Neural progenitor cell (in vitro differentiated cells): ENCODE data around the gene SGTA. TPM values are rescaled to one million over a fixed set of nuclear protein-coding genes. Genes with fewer than 3 reads are reported as not detected.

Source experiments
- DNase-seq: peaks from one replicate; pipeline ENCODE4 v3.0.0-alpha.2; 2016; ENCODE audit warnings: low spot score
- H2AFZ ChIP-seq: fragments of 200-600 bp; sonication (generic); replicated peaks from 2 replicates; pipeline ENCODE4 v1.6.1; 2016; ENCODE audit warnings: antibody characterized with exemption
- H3F3A ChIP-seq: fragments of 200-600 bp; sonication (generic); 2 replicates; pipeline ENCODE4 v1.6.1; 2016; ENCODE audit warnings: antibody characterized with exemption, low read depth
- H3K27ac ChIP-seq: fragments of 200-600 bp; sonication (generic); 2 replicates; pipeline ENCODE4 v1.5.1; 2016; ENCODE audit warnings: mild to moderate bottlenecking
- H3K27me3 ChIP-seq: fragments of 200-600 bp; sonication (generic); 2 replicates; pipeline ENCODE4 v1.6.1; 2016; ENCODE audit warnings: mild to moderate bottlenecking, moderate library complexity
- H3K36me3 ChIP-seq: fragments of 200-600 bp; sonication (generic); 2 replicates; pipeline ENCODE4 v1.5.1; 2016
- H3K4me1 ChIP-seq: fragments of 200-600 bp; sonication (generic); 2 replicates; pipeline ENCODE4 v1.6.1; 2016; ENCODE audit warnings: mixed run types
- H3K4me2 ChIP-seq: fragments of 200-600 bp; sonication (generic); 2 replicates; pipeline ENCODE4 v1.6.1; 2016
- H3K4me3 ChIP-seq: fragments of 200-600 bp; sonication (generic); 2 replicates; pipeline ENCODE4 v1.5.1; 2016
- H3K79me2 ChIP-seq: fragments of 200-600 bp; sonication (generic); 2 replicates; pipeline ENCODE4 v1.6.1; 2016; ENCODE audit warnings: low read depth
- H3K9ac ChIP-seq: fragments of 200-600 bp; sonication (generic); 2 replicates; pipeline ENCODE4 v1.6.1; 2016
- H3K9me3 ChIP-seq: fragments of 200-600 bp; sonication (generic); 2 replicates; pipeline ENCODE4 v1.5.1; 2016; ENCODE audit warnings: low read depth
- H4K20me1 ChIP-seq: fragments of 200-600 bp; sonication (generic); 2 replicates; pipeline ENCODE4 v1.6.1; 2016; ENCODE audit warnings: low read depth
- H3K27ac Mint-ChIP-seq: 3 replicates; pipeline ENCODE4 v1.8.0; 2021; ENCODE audit warnings: mixed read lengths
- H3K27me3 Mint-ChIP-seq: 2 replicates; pipeline ENCODE4 v1.8.0; 2022; ENCODE audit warnings: low read depth, mild to moderate bottlenecking, inconsistent platforms, moderate library complexity, mixed read lengths; ENCODE audit not compliant: insufficient read depth
- H3K36me3 Mint-ChIP-seq: 3 replicates; pipeline ENCODE4 v1.8.0; 2021; ENCODE audit warnings: mixed read lengths
- H3K4me1 Mint-ChIP-seq: 3 replicates; pipeline ENCODE4 v1.8.0; 2021; ENCODE audit warnings: mixed read lengths
- H3K4me3 Mint-ChIP-seq: 3 replicates; pipeline ENCODE4 v1.8.0; 2021; ENCODE audit warnings: mild to moderate bottlenecking, moderate library complexity, mixed read lengths
- H3K9me3 Mint-ChIP-seq: 3 replicates; pipeline ENCODE4 v1.8.0; 2020; ENCODE audit warnings: mixed read lengths
- EZH2 ChIP-seq: fragments of 200-600 bp; sonication (generic); IDR thresholded peaks from 2 replicates; pipeline ENCODE4 v1.6.1; 2017; ENCODE audit warnings: antibody characterized with exemption, mild to moderate bottlenecking, moderate library complexity
- EZH2phosphoT487 ChIP-seq: fragments of 200-600 bp; sonication (generic); IDR thresholded peaks from 2 replicates; pipeline ENCODE4 v1.6.1; 2017; ENCODE audit warnings: antibody characterized with exemption
- total RNA-seq: library from RNA; depleted of rRNA; stranded (reverse); fragments of >200 nt; gene quantifications from 2 replicates; pipeline ENCODE4 v1.2.3, GENCODE V29; 2015; ENCODE audit warnings: low replicate concordance
- TF ChIP-seq, protein P1 (sequence below): fragments of 200-600 bp; sonication (generic); IDR thresholded peaks from 2 replicates; pipeline ENCODE4 v1.5.1; 2017; ENCODE audit warnings: antibody characterized with exemption, mild to moderate bottlenecking

Gene SGTA
- total RNA-seq, 1 donor from 2014 or later = 30.9 TPM

DNA sequence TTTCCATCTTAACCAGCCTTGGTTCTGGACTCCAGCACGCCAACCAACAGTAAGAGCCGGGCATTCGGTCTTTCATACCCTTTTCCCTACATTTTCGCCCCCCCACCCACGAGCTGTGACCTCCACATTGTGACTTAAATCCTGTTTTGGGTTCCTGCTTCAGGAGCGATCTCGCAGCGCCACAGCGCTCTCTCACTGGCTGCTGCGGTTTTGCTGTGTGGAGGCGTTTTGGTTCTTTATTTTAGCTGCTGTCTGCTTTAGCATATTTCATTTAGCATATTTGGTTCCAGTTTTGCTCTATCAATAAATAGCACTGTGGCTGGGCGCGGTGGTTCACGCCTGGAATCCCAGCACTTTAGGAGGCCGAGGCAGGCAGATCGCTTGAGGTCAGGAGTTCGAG is 23.7 kb downstream of the SGTA start:
- no peaks in the 10 kb centered on the region for H3K9me3 Mint-ChIP-seq
- H3K27me3 Mint-ChIP-seq = peaks cover 2% of the 10 kb centered on the region
- H3F3A ChIP-seq = no peaks in the 10 kb centered on the region
- H2AFZ ChIP-seq = no peak overlapping the region
- H3K36me3 ChIP-seq = no peaks in the 10 kb centered on the region
- H3K9ac ChIP-seq = no peak overlapping the region
- H3K9me3 ChIP-seq = no peaks in the 10 kb centered on the region
- no peaks in the 10 kb centered on the region for H3K4me1 Mint-ChIP-seq
- H3K4me3 ChIP-seq = no peak overlapping the region
- no peak overlapping the region for H3K27ac Mint-ChIP-seq
- H4K20me1 ChIP-seq = peaks cover 4% of the 10 kb centered on the region
- DNase-seq = no peak
- H3K27ac ChIP-seq = no peak overlapping the region
- TF ChIP-seq EZH2 (no peak), EZH2phosphoT487 (no peak)
- TF ChIP-seq, protein P1, sequence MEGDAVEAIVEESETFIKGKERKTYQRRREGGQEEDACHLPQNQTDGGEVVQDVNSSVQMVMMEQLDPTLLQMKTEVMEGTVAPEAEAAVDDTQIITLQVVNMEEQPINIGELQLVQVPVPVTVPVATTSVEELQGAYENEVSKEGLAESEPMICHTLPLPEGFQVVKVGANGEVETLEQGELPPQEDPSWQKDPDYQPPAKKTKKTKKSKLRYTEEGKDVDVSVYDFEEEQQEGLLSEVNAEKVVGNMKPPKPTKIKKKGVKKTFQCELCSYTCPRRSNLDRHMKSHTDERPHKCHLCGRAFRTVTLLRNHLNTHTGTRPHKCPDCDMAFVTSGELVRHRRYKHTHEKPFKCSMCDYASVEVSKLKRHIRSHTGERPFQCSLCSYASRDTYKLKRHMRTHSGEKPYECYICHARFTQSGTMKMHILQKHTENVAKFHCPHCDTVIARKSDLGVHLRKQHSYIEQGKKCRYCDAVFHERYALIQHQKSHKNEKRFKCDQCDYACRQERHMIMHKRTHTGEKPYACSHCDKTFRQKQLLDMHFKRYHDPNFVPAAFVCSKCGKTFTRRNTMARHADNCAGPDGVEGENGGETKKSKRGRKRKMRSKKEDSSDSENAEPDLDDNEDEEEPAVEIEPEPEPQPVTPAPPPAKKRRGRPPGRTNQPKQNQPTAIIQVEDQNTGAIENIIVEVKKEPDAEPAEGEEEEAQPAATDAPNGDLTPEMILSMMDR = no peak
- H3K27me3 ChIP-seq = no peaks in the 10 kb centered on the region
- no peak overlapping the region for H3K4me3 Mint-ChIP-seq
- H3K4me1 ChIP-seq = no peaks in the 10 kb centered on the region
- H3K36me3 Mint-ChIP-seq = peaks cover 15% of the 10 kb centered on the region
- H3K4me2 ChIP-seq = no peak overlapping the region
- no peaks in the 10 kb centered on the region for H3K79me2 ChIP-seq

DNA sequence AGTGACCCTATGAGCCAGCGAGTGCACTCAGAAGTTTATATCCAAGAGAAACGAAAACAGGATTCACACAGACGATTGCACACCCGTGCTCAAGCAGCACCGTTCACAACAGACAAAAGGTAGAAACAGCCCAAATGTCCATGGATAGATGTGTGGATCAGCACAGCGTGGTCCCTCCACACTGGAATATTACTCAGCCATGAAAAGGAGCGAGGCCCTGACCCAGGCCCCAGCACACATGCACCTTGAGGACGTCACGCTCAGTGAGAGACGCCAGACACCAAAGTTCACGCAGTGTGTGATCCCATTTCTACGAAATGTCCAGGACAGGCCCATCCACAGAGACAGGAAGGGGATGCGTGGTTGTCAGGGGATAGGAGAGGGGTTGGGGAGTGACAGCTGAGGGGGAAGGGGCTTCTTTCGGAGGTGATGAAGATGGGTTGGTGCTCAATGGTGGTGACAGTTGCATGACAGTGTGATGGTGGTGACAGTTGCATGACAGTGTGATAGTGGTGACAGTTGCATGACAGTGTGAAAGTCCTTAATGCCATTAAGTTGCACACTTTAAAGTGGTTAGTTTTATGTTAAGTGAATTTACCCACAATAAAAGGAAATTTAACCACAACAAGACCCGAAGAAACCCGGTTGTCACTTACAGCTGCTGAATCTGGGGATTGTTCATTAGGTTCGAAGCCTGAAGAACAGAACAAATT is 24.3 kb downstream of the SGTA start:
- Mint-ChIP-seq H3K27ac (no peak overlapping the region), H3K4me1 (no peaks in the 10 kb centered on the region), H3K27me3 (peaks cover 2% of the 10 kb centered on the region), H3K36me3 (peaks cover 17% of the 10 kb centered on the region), H3K4me3 (no peak overlapping the region), H3K9me3 (no peaks in the 10 kb centered on the region)
- DNase-seq = no peak
- H3F3A ChIP-seq = no peaks in the 10 kb centered on the region
- H3K4me2 ChIP-seq = no peak overlapping the region
- no peaks in the 10 kb centered on the region for H3K9me3 ChIP-seq
- H3K4me1 ChIP-seq = no peaks in the 10 kb centered on the region
- H3K4me3 ChIP-seq = no peak overlapping the region
- H4K20me1 ChIP-seq = peaks cover 4% of the 10 kb centered on the region
- no peak for TF ChIP-seq EZH2
- TF ChIP-seq EZH2phosphoT487 = no peak
- TF ChIP-seq, protein P1 = no peak
- H2AFZ ChIP-seq = no peak overlapping the region
- no peaks in the 10 kb centered on the region for H3K27me3 ChIP-seq
- no peak overlapping the region for H3K9ac ChIP-seq
- H3K36me3 ChIP-seq = no peaks in the 10 kb centered on the region
- H3K27ac ChIP-seq = no peak overlapping the region
- H3K79me2 ChIP-seq = no peaks in the 10 kb centered on the region

DNA sequence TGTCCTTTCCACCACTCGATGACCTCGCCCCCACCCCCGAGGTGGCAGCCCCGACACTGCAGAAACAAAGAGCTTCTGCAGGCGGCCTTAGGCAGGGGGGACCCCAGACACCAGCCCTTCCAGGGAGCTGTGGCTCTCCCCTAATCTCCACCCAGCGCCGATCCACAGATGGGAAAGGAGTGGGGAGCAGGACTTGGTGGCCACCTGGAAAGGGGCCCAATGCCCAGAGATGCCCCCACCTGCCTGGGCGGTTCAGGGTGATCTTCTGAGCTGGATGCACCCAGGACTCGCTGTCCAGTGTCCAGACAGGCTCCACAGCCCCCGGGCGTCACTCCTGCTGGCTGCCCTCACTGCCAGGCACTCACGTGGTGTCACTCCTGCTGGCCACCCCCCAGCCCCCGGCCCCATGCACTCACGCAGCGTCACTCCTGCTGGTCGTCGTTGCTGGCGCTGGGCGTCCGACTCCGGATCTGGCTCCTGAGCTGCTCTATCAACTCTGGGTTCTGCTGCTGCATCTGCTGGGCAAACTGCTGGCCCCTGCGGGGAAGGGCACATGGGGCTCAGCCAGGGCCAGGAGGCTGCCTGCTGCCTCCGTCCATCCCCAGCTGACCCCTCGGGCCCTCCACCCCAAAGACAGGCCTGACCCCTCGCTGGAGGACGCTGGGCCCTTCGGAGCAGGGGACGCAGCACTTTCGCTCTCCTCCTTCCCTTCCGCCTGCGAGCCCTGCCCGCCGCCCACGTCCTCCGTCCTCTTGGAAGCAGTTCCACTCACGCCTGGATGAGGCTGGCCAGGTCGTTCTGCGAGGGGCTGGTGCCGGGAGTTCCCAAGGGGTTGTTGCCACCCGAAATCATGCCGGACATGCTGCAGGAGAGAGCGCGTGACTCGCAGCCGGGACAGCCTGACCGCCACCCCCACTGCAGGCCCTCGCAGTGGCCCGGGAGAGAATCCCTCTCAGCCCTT is 25.9 kb downstream of the SGTA start:
- H3K4me1 ChIP-seq = no peaks in the 10 kb centered on the region
- H3K27ac Mint-ChIP-seq = no peak overlapping the region
- DNase-seq = no peak
- H3K4me3 ChIP-seq = no peak overlapping the region
- H3K4me1 Mint-ChIP-seq = no peaks in the 10 kb centered on the region
- no peaks in the 10 kb centered on the region for H3K9me3 Mint-ChIP-seq
- no peak overlapping the region for H3K27ac ChIP-seq
- no peaks in the 10 kb centered on the region for H3K36me3 ChIP-seq
- H3K9me3 ChIP-seq = no peaks in the 10 kb centered on the region
- TF ChIP-seq, protein P1 = no peak
- no peak for TF ChIP-seq EZH2
- no peak for TF ChIP-seq EZH2phosphoT487
- peaks cover 17% of the 10 kb centered on the region for H3K36me3 Mint-ChIP-seq
- no peak overlapping the region for H3K9ac ChIP-seq
- no peaks in the 10 kb centered on the region for H3F3A ChIP-seq
- no peaks in the 10 kb centered on the region for H4K20me1 ChIP-seq
- no peak overlapping the region for H2AFZ ChIP-seq
- peaks cover 2% of the 10 kb centered on the region for H3K27me3 Mint-ChIP-seq
- H3K79me2 ChIP-seq = no peaks in the 10 kb centered on the region
- no peaks in the 10 kb centered on the region for H3K27me3 ChIP-seq
- H3K4me3 Mint-ChIP-seq = no peak overlapping the region
- H3K4me2 ChIP-seq = no peak overlapping the region
